HCT116 (cell line): Measurements from ENCODE around the gene ZBTB12. TPM values are rescaled to one million over a fixed set of nuclear protein-coding genes. Genes with fewer than 3 reads are reported as not detected.

Experiments used
- ATAC-seq: fragments of 200-7000 bp; cut with Tn5 transposase; 2 replicates; pipeline ENCODE4 v1.9.1; 2020; ENCODE audit warnings: mild to moderate bottlenecking, moderate library complexity
- BruUV-seq: library from RNA; stranded (reverse); fragments of 400-500 nt; replicated peaks from 2 replicates; lab custom pipeline; 2021; lab: Mats Ljungman, UMichigan
- CTCF ChIA-PET: fragments of 300-600 bp; sonication (Branson Sonifier 250); formaldehyde crosslinking; loops from one replicate; lab custom pipeline; 2021; ENCODE audit warnings: antibody characterized with exemption; lab: Charles Lee
- POLR2A ChIA-PET: fragments of 300-600, 350-600 bp; sonication (Branson Sonifier 250); formaldehyde crosslinking; loops from one replicate; lab custom pipeline; 2021; ENCODE audit warnings: antibody characterized with exemption; lab: Charles Lee
- RAD21 ChIA-PET, 2 experiments: fragments of 300-600 bp; sonication (Branson Sonifier 250); formaldehyde crosslinking; loops; one replicate each; lab custom pipeline; 2023; ENCODE audit warnings: low total read pairs in 2 of 2; ENCODE audit not compliant: uncharacterized antibody in 2 of 2, unreplicated experiment in 2 of 2, low non-redundant PET in 1 of 2; lab: Charles Lee
- DNase-seq: peaks from one replicate; pipeline ENCODE4 v3.0.0-alpha.2; 2010; ENCODE audit warnings: low read depth, low spot score
- H2AFZ ChIP-seq: fragments of 200-600 bp; shearing (Covaris generic), sonication (generic); 2 replicates; pipeline ENCODE4 v1.6.1; 2017; ENCODE audit warnings: low read depth, mixed run types, mixed read lengths, antibody characterized with exemption, low read length; ENCODE audit not compliant: poor library complexity, severe bottlenecking
- H3K27ac ChIP-seq: 2 replicates; pipeline ENCODE4 v1.5.1; 2012; ENCODE audit warnings: low read depth, low read length
- H3K27me3 ChIP-seq: fragments of 200-600 bp; sonication (generic); 2 replicates; pipeline ENCODE4 v1.6.1; 2016; ENCODE audit warnings: mixed run types, low read length, mixed read lengths; ENCODE audit not compliant: insufficient read depth
- H3K36me3 ChIP-seq, 2 experiments: fragments of 200-500 bp in 1 of 2; fragments of 200-600 bp in 1 of 2; sonication (Bioruptor generic) in 1 of 2; sonication (generic) in 1 of 2; 2 replicates each; pipeline versions ENCODE4 v1.5.1 to v1.6.1; 2014 to 2016; ENCODE audit warnings: low read length in 2 of 2, inconsistent platforms in 1 of 2, mixed read lengths in 1 of 2, mixed run types in 1 of 2; ENCODE audit not compliant: insufficient read depth in 2 of 2, control insufficient read depth in 1 of 2
- H3K4me1 ChIP-seq, 2 experiments: fragments of 200-600 bp in 1 of 2; sonication (generic) in 1 of 2; 2 replicates each; pipeline versions ENCODE4 v1.5.1 to v1.6.1; 2012 to 2017; ENCODE audit warnings: low read length in 2 of 2, inconsistent platforms in 1 of 2, mild to moderate bottlenecking in 1 of 2, mixed read lengths in 1 of 2, mixed run types in 1 of 2, moderate library complexity in 1 of 2; ENCODE audit not compliant: insufficient read depth in 2 of 2, control insufficient read depth in 1 of 2
- H3K4me2 ChIP-seq: fragments of 200-600 bp; sonication (generic); 2 replicates; pipeline ENCODE4 v1.6.1; 2017; ENCODE audit warnings: mixed run types, low read length, mixed read lengths
- H3K4me3 ChIP-seq, 2 experiments: fragments of 200-600 bp in 1 of 2; sonication (generic) in 1 of 2; replicated peaks in 1 of 2; 2 replicates each; pipeline ENCODE4 v1.5.1; 2011 to 2016; ENCODE audit warnings: low read length in 2 of 2, control low read depth in 1 of 2, low read depth in 1 of 2, mild to moderate bottlenecking in 1 of 2, mixed read lengths in 1 of 2, mixed run types in 1 of 2
- H3K79me2 ChIP-seq: fragments of 200-600 bp; sonication (generic); 2 replicates; pipeline ENCODE4 v1.6.1; 2017; ENCODE audit warnings: mild to moderate bottlenecking, mixed run types, low read length, moderate library complexity, mixed read lengths; ENCODE audit not compliant: insufficient read depth
- H3K9ac ChIP-seq: fragments of 200-600 bp; sonication (generic); 2 replicates; pipeline ENCODE4 v1.6.1; 2016; ENCODE audit warnings: low read length, mixed read lengths
- H3K9me2 ChIP-seq: fragments of 200-600 bp; sonication (generic), shearing (Covaris generic); 2 replicates; pipeline ENCODE4 v1.6.1; 2017; ENCODE audit warnings: mixed run types, mild to moderate bottlenecking, moderate library complexity; ENCODE audit not compliant: insufficient read depth
- H3K9me3 ChIP-seq, 2 experiments: fragments of 200-500 bp in 1 of 2; fragments of 200-600 bp in 1 of 2; sonication (Bioruptor generic) in 1 of 2; sonication (generic) in 1 of 2; 2 replicates each; pipeline ENCODE4 v1.6.1; 2014 to 2017; ENCODE audit warnings: low read length in 2 of 2, mixed read lengths in 2 of 2, inconsistent platforms in 1 of 2, low read depth in 1 of 2, mild to moderate bottlenecking in 1 of 2, mixed run types in 1 of 2, moderate library complexity in 1 of 2; ENCODE audit not compliant: control insufficient read depth in 1 of 2, insufficient read depth in 1 of 2
- H4K20me1 ChIP-seq: fragments of 200-600 bp; sonication (generic), shearing (Covaris generic); 2 replicates; pipeline ENCODE4 v1.6.1; 2017; ENCODE audit warnings: mixed run types, mild to moderate bottlenecking, moderate library complexity; ENCODE audit not compliant: insufficient read depth
- ATF3 ChIP-seq: IDR thresholded peaks from 2 replicates; pipeline ENCODE4 v1.6.1; 2012
- CBX3 ChIP-seq: IDR thresholded peaks from 2 replicates; pipeline ENCODE4 v1.6.1; 2012; ENCODE audit warnings: low read depth
- CEBPB ChIP-seq: IDR thresholded peaks from 2 replicates; pipeline ENCODE4 v1.6.1; 2012; ENCODE audit warnings: low read depth
- EGR1 ChIP-seq: IDR thresholded peaks from 2 replicates; pipeline ENCODE4 v1.6.1; 2012; ENCODE audit warnings: low read depth
- ELF1 ChIP-seq: IDR thresholded peaks from 2 replicates; pipeline ENCODE4 v1.6.1; 2012; ENCODE audit warnings: low read depth, borderline replicate concordance
- EZH2 ChIP-seq: fragments of 200-600 bp; sonication (generic); IDR thresholded peaks from 2 replicates; pipeline ENCODE4 v1.6.1; 2017; ENCODE audit warnings: antibody characterized with exemption, mixed run types
- EZH2phosphoT487 ChIP-seq: fragments of 200-600 bp; IDR thresholded peaks from 2 replicates; pipeline ENCODE4 v1.6.1; 2018; ENCODE audit warnings: antibody characterized with exemption, borderline replicate concordance
- FOSL1 ChIP-seq: IDR thresholded peaks from 2 replicates; pipeline ENCODE4 v1.6.1; 2012; ENCODE audit warnings: low read depth
- JUND ChIP-seq: IDR thresholded peaks from 2 replicates; pipeline ENCODE4 v1.6.1; 2012
- POLR2A ChIP-seq: IDR thresholded peaks from 2 replicates; pipeline ENCODE4 v1.7.0; 2011; ENCODE audit warnings: borderline replicate concordance; ENCODE audit not compliant: insufficient read depth, insufficient read length; ENCODE audit errors: extremely low read depth
- POLR2AphosphoS5 ChIP-seq: IDR thresholded peaks from 2 replicates; pipeline ENCODE4 v1.6.1; 2011; ENCODE audit warnings: mild to moderate bottlenecking, low read depth, low read length, moderate library complexity
- RAD21 ChIP-seq: IDR thresholded peaks from 2 replicates; pipeline ENCODE4 v1.6.1; 2012; ENCODE audit warnings: low read depth, mild to moderate bottlenecking
- SIN3A ChIP-seq: IDR thresholded peaks from 2 replicates; pipeline ENCODE4 v1.6.1; 2012; ENCODE audit warnings: low read depth
- SP1 ChIP-seq: IDR thresholded peaks from 2 replicates; pipeline ENCODE4 v1.6.1; 2012; ENCODE audit warnings: low read depth
- SRF ChIP-seq: IDR thresholded peaks from 2 replicates; pipeline ENCODE4 v1.6.1; 2012; ENCODE audit warnings: low read depth
- ZFX ChIP-seq: fragments of 450-650 bp; IDR thresholded peaks from 2 replicates; pipeline ENCODE4 v1.6.1; 2017
- ZNF274 ChIP-seq: fragments of 200-500 bp; sonication (Bioruptor generic); IDR thresholded peaks from 2 replicates; pipeline ENCODE4 v1.6.1; 2014; ENCODE audit warnings: mild to moderate bottlenecking, low read depth, low read length, inconsistent platforms
- intact Hi-C: fragments of 100-400 bp; cut with micrococcal nuclease; formaldehyde crosslinking; loops from 2 replicates; pipeline ENCODE4 v1.10.0; 2022
- total RNA-seq: library from RNA; stranded (reverse); gene quantifications from one replicate; pipeline ENCODE4 v1.2.1, GENCODE V29; 2021; ENCODE audit not compliant: unreplicated experiment
- TF ChIP-seq, protein P1 (sequence below): IDR thresholded peaks from 2 replicates; pipeline ENCODE4 v1.6.1; 2011; ENCODE audit warnings: mild to moderate bottlenecking, low read length, moderate library complexity; ENCODE audit not compliant: insufficient replicate concordance; ENCODE audit errors: extremely low read depth
- TF ChIP-seq, protein P2 (sequence below): IDR thresholded peaks from 2 replicates; pipeline ENCODE4 v1.6.1; 2012; ENCODE audit warnings: low read depth
- TF ChIP-seq, protein P3 (sequence below), 3 experiments: fragments of 200-600 bp in 1 of 3; sonication (generic) in 1 of 3; IDR thresholded peaks in 2 of 3; conservative IDR thresholded peaks in 1 of 3; 2 replicates each; pipeline ENCODE4 v1.5.1; 2012 to 2017; ENCODE audit warnings: low read depth in 2 of 3, low read length in 2 of 3, antibody characterized with exemption in 1 of 3, borderline replicate concordance in 1 of 3, control low read depth in 1 of 3, mild to moderate bottlenecking in 1 of 3, mixed read lengths in 1 of 3, mixed run types in 1 of 3, moderate library complexity in 1 of 3; ENCODE audit not compliant: insufficient read depth in 1 of 3

ZBTB12 gene
- total RNA-seq, 1 experiment from 2014 or later: 10.3 TPM

DNA sequence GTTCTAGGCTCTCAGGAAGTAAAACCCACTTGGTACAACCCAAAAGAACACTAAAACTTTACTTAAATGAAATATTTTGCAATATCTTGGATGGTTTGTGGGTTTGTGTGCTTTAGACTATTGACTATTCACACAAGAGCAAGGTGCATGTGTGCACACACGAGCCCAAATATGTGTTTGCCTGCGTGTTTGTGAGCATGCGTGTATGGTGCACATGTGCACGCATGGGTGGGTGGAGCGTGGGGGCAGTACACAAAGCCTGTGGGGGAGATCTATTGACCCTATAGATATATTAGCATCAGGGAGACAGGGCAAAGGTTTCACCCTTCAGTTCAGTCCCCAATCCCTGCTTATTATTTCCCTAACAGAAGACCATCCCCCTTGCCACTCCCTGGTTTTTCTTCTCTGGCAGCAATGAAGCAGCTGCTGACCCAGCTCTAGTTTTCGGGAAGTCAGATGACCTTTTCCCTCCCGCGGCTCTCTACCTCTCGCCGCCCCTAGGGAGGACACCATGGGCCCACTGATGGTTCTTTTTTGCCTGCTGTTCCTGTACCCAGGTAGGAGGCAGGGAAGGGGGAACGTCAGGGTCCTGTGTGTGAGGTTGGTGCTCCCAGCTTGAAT, 25.5 kb upstream of the ZBTB12 start, which contains the start of gene C2:
Gene C2, plus strand, starts transcription at position 476 of the 621 bp plus-strand sequence. Its CDS starts 36 bp downstream, at position 512.
- Histone ChIP-seq H3K27ac (no peak within 1 kb of the TSS), H3K9me3 (no peaks in the 10 kb centered on the region), H3K79me2 (no peaks in the 10 kb centered on the region), H3K4me1 (peaks cover 0 to 3% of the 10 kb centered on the region in 2 experiments; a peak in 2 of 4 replicates)
- TF ChIP-seq CBX3 (no peak), ELF1 (no peak), FOSL1 (no peak), SIN3A (no peak), JUND (no peak), POLR2AphosphoS5 (no peak), ZFX (no peak), SRF (no peak), SP1 (no peak), EGR1 (no peak), RAD21 (no peak), EZH2 (no peak), ZNF274 (no peak), ATF3 (no peak), POLR2A (no peak), CEBPB (no peak), EZH2phosphoT487 (no peak)
- TF ChIP-seq, protein P1, sequence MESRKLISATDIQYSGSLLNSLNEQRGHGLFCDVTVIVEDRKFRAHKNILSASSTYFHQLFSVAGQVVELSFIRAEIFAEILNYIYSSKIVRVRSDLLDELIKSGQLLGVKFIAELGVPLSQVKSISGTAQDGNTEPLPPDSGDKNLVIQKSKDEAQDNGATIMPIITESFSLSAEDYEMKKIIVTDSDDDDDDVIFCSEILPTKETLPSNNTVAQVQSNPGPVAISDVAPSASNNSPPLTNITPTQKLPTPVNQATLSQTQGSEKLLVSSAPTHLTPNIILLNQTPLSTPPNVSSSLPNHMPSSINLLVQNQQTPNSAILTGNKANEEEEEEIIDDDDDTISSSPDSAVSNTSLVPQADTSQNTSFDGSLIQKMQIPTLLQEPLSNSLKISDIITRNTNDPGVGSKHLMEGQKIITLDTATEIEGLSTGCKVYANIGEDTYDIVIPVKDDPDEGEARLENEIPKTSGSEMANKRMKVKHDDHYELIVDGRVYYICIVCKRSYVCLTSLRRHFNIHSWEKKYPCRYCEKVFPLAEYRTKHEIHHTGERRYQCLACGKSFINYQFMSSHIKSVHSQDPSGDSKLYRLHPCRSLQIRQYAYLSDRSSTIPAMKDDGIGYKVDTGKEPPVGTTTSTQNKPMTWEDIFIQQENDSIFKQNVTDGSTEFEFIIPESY: no peak
- TF ChIP-seq, protein P2, sequence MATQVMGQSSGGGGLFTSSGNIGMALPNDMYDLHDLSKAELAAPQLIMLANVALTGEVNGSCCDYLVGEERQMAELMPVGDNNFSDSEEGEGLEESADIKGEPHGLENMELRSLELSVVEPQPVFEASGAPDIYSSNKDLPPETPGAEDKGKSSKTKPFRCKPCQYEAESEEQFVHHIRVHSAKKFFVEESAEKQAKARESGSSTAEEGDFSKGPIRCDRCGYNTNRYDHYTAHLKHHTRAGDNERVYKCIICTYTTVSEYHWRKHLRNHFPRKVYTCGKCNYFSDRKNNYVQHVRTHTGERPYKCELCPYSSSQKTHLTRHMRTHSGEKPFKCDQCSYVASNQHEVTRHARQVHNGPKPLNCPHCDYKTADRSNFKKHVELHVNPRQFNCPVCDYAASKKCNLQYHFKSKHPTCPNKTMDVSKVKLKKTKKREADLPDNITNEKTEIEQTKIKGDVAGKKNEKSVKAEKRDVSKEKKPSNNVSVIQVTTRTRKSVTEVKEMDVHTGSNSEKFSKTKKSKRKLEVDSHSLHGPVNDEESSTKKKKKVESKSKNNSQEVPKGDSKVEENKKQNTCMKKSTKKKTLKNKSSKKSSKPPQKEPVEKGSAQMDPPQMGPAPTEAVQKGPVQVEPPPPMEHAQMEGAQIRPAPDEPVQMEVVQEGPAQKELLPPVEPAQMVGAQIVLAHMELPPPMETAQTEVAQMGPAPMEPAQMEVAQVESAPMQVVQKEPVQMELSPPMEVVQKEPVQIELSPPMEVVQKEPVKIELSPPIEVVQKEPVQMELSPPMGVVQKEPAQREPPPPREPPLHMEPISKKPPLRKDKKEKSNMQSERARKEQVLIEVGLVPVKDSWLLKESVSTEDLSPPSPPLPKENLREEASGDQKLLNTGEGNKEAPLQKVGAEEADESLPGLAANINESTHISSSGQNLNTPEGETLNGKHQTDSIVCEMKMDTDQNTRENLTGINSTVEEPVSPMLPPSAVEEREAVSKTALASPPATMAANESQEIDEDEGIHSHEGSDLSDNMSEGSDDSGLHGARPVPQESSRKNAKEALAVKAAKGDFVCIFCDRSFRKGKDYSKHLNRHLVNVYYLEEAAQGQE: no peak
- TF ChIP-seq, protein P3, sequence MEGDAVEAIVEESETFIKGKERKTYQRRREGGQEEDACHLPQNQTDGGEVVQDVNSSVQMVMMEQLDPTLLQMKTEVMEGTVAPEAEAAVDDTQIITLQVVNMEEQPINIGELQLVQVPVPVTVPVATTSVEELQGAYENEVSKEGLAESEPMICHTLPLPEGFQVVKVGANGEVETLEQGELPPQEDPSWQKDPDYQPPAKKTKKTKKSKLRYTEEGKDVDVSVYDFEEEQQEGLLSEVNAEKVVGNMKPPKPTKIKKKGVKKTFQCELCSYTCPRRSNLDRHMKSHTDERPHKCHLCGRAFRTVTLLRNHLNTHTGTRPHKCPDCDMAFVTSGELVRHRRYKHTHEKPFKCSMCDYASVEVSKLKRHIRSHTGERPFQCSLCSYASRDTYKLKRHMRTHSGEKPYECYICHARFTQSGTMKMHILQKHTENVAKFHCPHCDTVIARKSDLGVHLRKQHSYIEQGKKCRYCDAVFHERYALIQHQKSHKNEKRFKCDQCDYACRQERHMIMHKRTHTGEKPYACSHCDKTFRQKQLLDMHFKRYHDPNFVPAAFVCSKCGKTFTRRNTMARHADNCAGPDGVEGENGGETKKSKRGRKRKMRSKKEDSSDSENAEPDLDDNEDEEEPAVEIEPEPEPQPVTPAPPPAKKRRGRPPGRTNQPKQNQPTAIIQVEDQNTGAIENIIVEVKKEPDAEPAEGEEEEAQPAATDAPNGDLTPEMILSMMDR (IDR thresholded peaks at IDR 0.05 in 2 of 3, conservative IDR thresholded peaks at IDR 0.05 in 1 of 3; ENCODE audit: borderline replicate concordance in 1 of 3, insufficient read depth in 1 of 3, low read depth in 2 of 3, low read length in 2 of 3): no peak
- TF ChIP-seq, all 23 proteins: peak for 0
- H3K4me2 ChIP-seq: no peak within 1 kb of the TSS
- RAD21 ChIA-PET: no interaction called here
- no peaks in the 10 kb centered on the region for H3K36me3 ChIP-seq
- no peak within 1 kb of the TSS for H2AFZ ChIP-seq
- POLR2A ChIA-PET: no interaction called here
- H3K4me3 ChIP-seq: no peak within 1 kb of the TSS
- H4K20me1 ChIP-seq: no peaks in the 10 kb centered on the region
- H3K9ac ChIP-seq: no peak within 1 kb of the TSS
- intact Hi-C loops: no loop called here
- CTCF ChIA-PET: no interaction called here
- H3K9me2 ChIP-seq: no peaks in the 10 kb centered on the region
- no peaks in the 10 kb centered on the region for H3K27me3 ChIP-seq
- BruUV-seq: no TSS peak
- ATAC-seq (no peak), DNase-seq (no peak)
